ENCODE data around the gene MSTN. TPM values are rescaled to one million over a fixed set of nuclear protein-coding genes. Genes with fewer than 3 reads are reported as not detected.
A peak's percentile ranks its signal among the peaks of the same experiment; 100 is the strongest.

The MSTN gene
- total RNA-seq (2012; rRNA removed) (under 0.01 TPM in 1 of 2 replicates, not detected in the other), polyA plus RNA-seq (2012; rRNA removed) (not detected in 2 replicates), Bru-seq, nascent RNA (percentile 24 among the genes with signal in this experiment), BruChase-seq, experiment 1, labeled RNA remaining after a 6-hour chase (percentile 30 among the genes with signal in this experiment), BruChase-seq, experiment 2, labeled RNA remaining after a 2-hour chase (percentile 26 among the genes with signal in this experiment)
- 0.02 TPM in 1 of 2 replicates, not detected in the other for polyA plus RNA-seq (2012; cell fraction: cytosol; rRNA removed)
- polyA plus RNA-seq (2012; cell fraction: nucleus; rRNA removed; ENCODE audit: low replicate concordance), result 0.02 and 0.24 TPM in 2 replicates
- long read RNA-seq, result 0 reads

DNA sequence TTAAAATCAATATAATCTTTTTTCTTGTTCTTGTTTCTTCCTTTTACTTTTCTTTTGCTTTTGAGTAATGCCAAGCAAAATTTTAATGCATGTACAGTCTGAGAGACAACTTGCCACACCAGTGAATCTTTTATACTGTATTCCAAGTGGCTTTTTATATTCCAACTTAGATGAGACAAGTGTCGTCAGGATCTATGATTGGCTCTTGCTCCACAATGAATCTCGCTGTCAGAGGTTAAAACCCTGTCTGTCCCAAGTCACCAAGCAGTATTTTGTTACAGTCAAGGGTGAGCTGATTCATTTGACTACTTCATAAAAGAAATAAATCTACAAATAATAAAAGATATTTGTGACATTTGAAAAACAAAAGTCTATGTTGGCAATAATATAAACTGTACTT lies at the start of gene MSTN:
Gene MSTN (minus strand): TSS at position 129 of the 400 bp plus-strand sequence. CDS start 133 bp downstream, outside the sequence.
- ATAC-seq (ENCODE audit: low read depth) (no peak), DNase-seq (no peak)
- no peaks in the 10 kb centered on the region for H3K79me1 ChIP-seq (ENCODE audit: low read depth in 1 of 2, low read length in 2 of 2)
- no peak within 1 kb of the TSS for H4K5ac ChIP-seq (ENCODE audit: low read depth, low read length)
- POLR2A ChIA-PET (ENCODE audit: unreplicated experiment), result no interaction called here
- H3K36me3 ChIP-seq (ENCODE audit: control insufficient read depth, insufficient read depth, low read length), result no peaks in the 10 kb centered on the region
- no peak within 1 kb of the TSS for H3K56ac ChIP-seq (ENCODE audit: extremely low read depth, insufficient read depth, low read length)
- H3K27me3 ChIP-seq (ENCODE audit: control insufficient read depth, insufficient read depth, low read length), result no peaks in the 10 kb centered on the region
- H3K9ac ChIP-seq (ENCODE audit: low read depth, low read length), result no peak within 1 kb of the TSS
- no peaks in the 10 kb centered on the region for H3K4me1 ChIP-seq (ENCODE audit: control insufficient read depth, insufficient read depth, low read length)
- CTCF ChIA-PET, result no interaction called here
- no peak for TF ChIP-seq RFX5 (IDR thresholded peaks at IDR 0.05; ENCODE audit: low read depth, low read length)
- no peak for TF ChIP-seq FOS (IDR thresholded peaks at IDR 0.05; ENCODE audit: low read depth, low read length)
- H4K20me1 ChIP-seq (ENCODE audit: insufficient read depth, low read length), result no peaks in the 10 kb centered on the region
- intact Hi-C loops (cut with micrococcal nuclease), result no loop called here
- BruUV-seq (replicated peaks), result no TSS peak
- H3K18ac ChIP-seq (ENCODE audit: low read depth, low read length), result no peak within 1 kb of the TSS
- no CpG with 5 or more reads among the region's 2 CpGs for WGBS, 2 experiments (ENCODE audit: extremely low coverage in 2 of 2, insufficient read length in 1 of 2)
- dilution Hi-C loops (cut with HindIII; ENCODE audit: low sequenced_read_pairs, unreplicated experiment), result no loop called here
- peak within 1 kb of the TSS; percentile 45; the same call in 1 of the 2 replicates for H3K4me2 ChIP-seq (ENCODE audit: low read depth, low read length)
- H2AK5ac ChIP-seq (ENCODE audit: low read depth, low read length), result no peak within 1 kb of the TSS
- H2AFZ ChIP-seq (replicated peaks; ENCODE audit: low read length, poor library complexity), result peak within 1 kb of the TSS; percentile 82
- H2BK5ac ChIP-seq (ENCODE audit: low read depth, low read length, poor library complexity, severe bottlenecking), result no peak within 1 kb of the TSS
- no peak within 1 kb of the TSS for H3K27ac ChIP-seq (ENCODE audit: insufficient read depth, low read length)
- H4K8ac ChIP-seq (ENCODE audit: low read depth in 2 of 2, low read length in 2 of 2), result no peak within 1 kb of the TSS
- in situ Hi-C loops (cut with MboI; ENCODE audit: low sequenced_read_pairs), result no loop called here
- no peak within 1 kb of the TSS for H2BK20ac ChIP-seq (ENCODE audit: low read depth, low read length)
- no peak within 1 kb of the TSS for H3K23ac ChIP-seq (ENCODE audit: low read depth, low read length)
- no peak within 1 kb of the TSS for H3K4me3 ChIP-seq (ENCODE audit: insufficient read depth, low read depth, low read length)
- H4K91ac ChIP-seq (ENCODE audit: insufficient read depth, low read depth, low read length), result no peak within 1 kb of the TSS
- no peak within 1 kb of the TSS; the same call in 2 of the 3 replicates for H2BK15ac ChIP-seq (ENCODE audit: low read depth, low read length)
- 0 out of 2 replicates have a peak within 1 kb of the TSS, but pooled peaks have one; percentile 45 for H3K14ac ChIP-seq (replicated peaks; ENCODE audit: low read depth, low read length)
- no peak within 1 kb of the TSS for H2AK9ac ChIP-seq (replicated peaks; ENCODE audit: low read depth, low read length, poor library complexity)
- H3K9me3 ChIP-seq (ENCODE audit: control insufficient read depth, insufficient read depth, low read length), result no peaks in the 10 kb centered on the region
- H3K9me1 ChIP-seq (ENCODE audit: insufficient read depth, low read length), result no peaks in the 10 kb centered on the region
- no peak within 1 kb of the TSS for H3K4ac ChIP-seq (ENCODE audit: low read depth, low read length)
- H2BK120ac ChIP-seq (ENCODE audit: low read depth, low read length), result no peak within 1 kb of the TSS; the same call in 1 of the 2 replicates
